MM.1S (cell line): ENCODE measurements around the gene PTPRH.
"Not testable (repeated sequence)": the region's sequence is repeated elsewhere in the genome, so short reads cannot be mapped to it uniquely, and the experiment has no call there.

Source experiments
- DNase-seq: peaks from one replicate; pipeline ENCODE4 v3.0.0-alpha.2; 2015
- H2AFZ ChIP-seq: fragments of 300-600 bp; sonication (generic); 2 replicates; pipeline ENCODE4 v1.6.0; 2016; ENCODE audit warnings: antibody characterized with exemption, low read length
- H3F3A ChIP-seq: fragments of 300-600 bp; sonication (generic); 2 replicates; pipeline ENCODE4 v1.6.1; 2016; ENCODE audit warnings: mild to moderate bottlenecking, antibody characterized with exemption, low read length, moderate library complexity, mixed read lengths; ENCODE audit not compliant: insufficient read depth
- H3K27ac ChIP-seq: fragments of 300-600 bp; sonication (generic); 2 replicates; pipeline ENCODE4 v1.5.1; 2016; ENCODE audit warnings: mild to moderate bottlenecking, low read length
- H3K27me3 ChIP-seq: fragments of 300-600 bp; sonication (generic); replicated peaks from 2 replicates; pipeline ENCODE4 v1.6.0; 2016; ENCODE audit warnings: low read length; ENCODE audit not compliant: insufficient read depth
- H3K36me3 ChIP-seq: fragments of 300-600 bp; sonication (generic); replicated peaks from 2 replicates; pipeline ENCODE4 v1.6.1; 2016; ENCODE audit warnings: mild to moderate bottlenecking, low read length, mixed read lengths; ENCODE audit not compliant: insufficient read depth
- H3K4me1 ChIP-seq: fragments of 300-600 bp; sonication (generic); 2 replicates; pipeline ENCODE4 v1.6.1; 2016; ENCODE audit warnings: low read length, mixed read lengths
- H3K4me2 ChIP-seq: fragments of 300-600 bp; sonication (generic); 2 replicates; pipeline ENCODE4 v1.6.0; 2016; ENCODE audit warnings: low read depth, low read length
- H3K4me3 ChIP-seq: fragments of 300-600 bp; sonication (generic); 2 replicates; pipeline ENCODE4 v1.5.1; 2016; ENCODE audit warnings: low read length, mixed read lengths
- H3K79me2 ChIP-seq: fragments of 300-600 bp; sonication (generic); 2 replicates; pipeline ENCODE4 v1.6.1; 2016; ENCODE audit warnings: mixed run types, low read length, mixed read lengths
- H3K9ac ChIP-seq: fragments of 300-600 bp; sonication (generic); 2 replicates; pipeline ENCODE4 v1.6.1; 2016; ENCODE audit warnings: low read length, mixed read lengths
- H3K9me2 ChIP-seq: fragments of 300-600 bp; sonication (generic); replicated peaks from 2 replicates; pipeline ENCODE4 v1.6.1; 2016; ENCODE audit warnings: mild to moderate bottlenecking, low read length, mixed read lengths; ENCODE audit not compliant: insufficient read depth
- H3K9me3 ChIP-seq: fragments of 300-600 bp; sonication (generic); replicated peaks from 2 replicates; pipeline ENCODE4 v1.6.1; 2016; ENCODE audit warnings: mild to moderate bottlenecking, low read length, mixed read lengths; ENCODE audit not compliant: insufficient read depth
- H4K20me1 ChIP-seq: fragments of 300-600 bp; sonication (generic); 2 replicates; pipeline ENCODE4 v1.6.1; 2016; ENCODE audit warnings: mild to moderate bottlenecking, low read length, moderate library complexity, mixed read lengths; ENCODE audit not compliant: insufficient read depth
- CTCF ChIP-seq: fragments of 300-600 bp; sonication (generic); IDR thresholded peaks from 2 replicates; pipeline ENCODE4 v1.5.1; 2016; ENCODE audit warnings: antibody characterized with exemption, low read length, mixed read lengths
- EZH2 ChIP-seq: fragments of 300-600 bp; sonication (generic); optimal IDR thresholded peaks from 2 replicates; pipeline ENCODE3; 2017; ENCODE audit warnings: low read depth, mild to moderate bottlenecking, antibody characterized with exemption, low read length, mixed read lengths
- EZH2phosphoT487 ChIP-seq: fragments of 300-600 bp; sonication (generic); IDR thresholded peaks from 2 replicates; pipeline ENCODE4 v1.6.1; 2018; ENCODE audit warnings: antibody characterized with exemption, low read length

The PTPRH gene

GRCh38 chr19:55225415-55225958 lies 16.2 kb upstream of the PTPRH start:
- H4K20me1 ChIP-seq: no peaks in the 10 kb centered on the region
- no peak overlapping the region for H3K4me3 ChIP-seq
- DNase-seq: no peak
- no peak overlapping the region for H2AFZ ChIP-seq
- H3K79me2 ChIP-seq: no peaks in the 10 kb centered on the region; the same call in 1 of the 2 replicates
- no peaks in the 10 kb centered on the region for H3K4me1 ChIP-seq
- no peak overlapping the region for H3K9ac ChIP-seq
- no peaks in the 10 kb centered on the region for H3K9me2 ChIP-seq
- no peaks in the 10 kb centered on the region for H3K9me3 ChIP-seq
- no peak overlapping the region for H3K4me2 ChIP-seq
- H3K27ac ChIP-seq: no peak overlapping the region
- H3K36me3 ChIP-seq: no peaks in the 10 kb centered on the region
- no peaks in the 10 kb centered on the region for H3F3A ChIP-seq
- H3K27me3 ChIP-seq: no peaks in the 10 kb centered on the region
- no peak for TF ChIP-seq EZH2phosphoT487
- no peak for TF ChIP-seq CTCF
- no peak for TF ChIP-seq EZH2

- not testable (repeated sequence) for H3K27ac ChIP-seq, H3K9me2 ChIP-seq, H3K9ac ChIP-seq, DNase-seq, H3K4me1 ChIP-seq, H3K27me3 ChIP-seq, H2AFZ ChIP-seq, H3K36me3 ChIP-seq, H3K4me2 ChIP-seq, H3K4me3 ChIP-seq, H3F3A ChIP-seq, H3K79me2 ChIP-seq, H3K9me3 ChIP-seq, H4K20me1 ChIP-seq
Measured at GRCh38 chr19:55224679-55225414, 15.5 kb upstream of the PTPRH start.

GRCh38 chr19:55224038-55224665 lies 14.9 kb upstream of the PTPRH start:
- Histone ChIP-seq H3K27me3 (no peaks in the 10 kb centered on the region), H3K79me2 (no peaks in the 10 kb centered on the region; the same call in 1 of the 2 replicates), H3K9me2 (no peaks in the 10 kb centered on the region), H2AFZ (no peak overlapping the region), H3K4me3 (no peak overlapping the region), H3K4me1 (no peaks in the 10 kb centered on the region), H3K27ac (no peak overlapping the region), H3K9me3 (no peaks in the 10 kb centered on the region), H4K20me1 (no peaks in the 10 kb centered on the region), H3K9ac (no peak overlapping the region), H3K36me3 (no peaks in the 10 kb centered on the region), H3K4me2 (no peak overlapping the region), H3F3A (no peaks in the 10 kb centered on the region)
- no peak for TF ChIP-seq EZH2phosphoT487
- no peak for DNase-seq

- no peaks in the 10 kb centered on the region for H3K4me1 ChIP-seq
- no peaks in the 10 kb centered on the region for H3K9me3 ChIP-seq
- no peaks in the 10 kb centered on the region for H4K20me1 ChIP-seq
- H3K27me3 ChIP-seq: no peaks in the 10 kb centered on the region
- H3K27ac ChIP-seq: no peak overlapping the region
- H3K9ac ChIP-seq: no peak overlapping the region
- DNase-seq: no peak
- no peak for TF ChIP-seq CTCF
- no peak for TF ChIP-seq EZH2phosphoT487
- no peak for TF ChIP-seq EZH2
- H3K79me2 ChIP-seq: no peaks in the 10 kb centered on the region
- no peak overlapping the region for H2AFZ ChIP-seq
- no peaks in the 10 kb centered on the region for H3F3A ChIP-seq
- H3K36me3 ChIP-seq: no peaks in the 10 kb centered on the region
- no peak overlapping the region for H3K4me3 ChIP-seq
- no peak overlapping the region for H3K4me2 ChIP-seq
- H3K9me2 ChIP-seq: no peaks in the 10 kb centered on the region
Measured at GRCh38 chr19:55223291-55224037, 14.2 kb upstream of the PTPRH start.
